ENCODE measurements around the gene HMCES.

- TF ChIP-seq CTCF (IDR thresholded peaks at IDR 0.05): no peak
- no peak for TF ChIP-seq POLR2A (IDR thresholded peaks at IDR 0.05)
Observed at GRCh38 chr3:129260606-129261005, 18.1 kb upstream of the HMCES start.
